HEK293 (cell line): Measurements from ENCODE around the gene MDP1.
A peak's percentile ranks its signal among the peaks of the same experiment; 100 is the strongest.

ENCODE experiments used
- BCL11B ChIP-seq: fragments of 450-650 bp; formaldehyde crosslinking; IDR thresholded peaks from 2 replicates; pipeline ENCODE4 v1.5.1; 2016; ENCODE audit warnings: low read depth, missing biosample characterization, missing genetic modification characterization
- GFI1B ChIP-seq: fragments of 450-650 bp; formaldehyde crosslinking; IDR thresholded peaks from 2 replicates; pipeline ENCODE4 v1.5.1; 2016; ENCODE audit warnings: missing biosample characterization, missing genetic modification characterization
- GLI2 ChIP-seq: fragments of 450-650 bp; formaldehyde crosslinking; IDR thresholded peaks from 2 replicates; pipeline ENCODE4; 2017; ENCODE audit warnings: missing biosample characterization, missing genetic modification characterization, low read depth, borderline replicate concordance
- HOXD13 ChIP-seq: sonication (generic); formaldehyde crosslinking; IDR thresholded peaks from 2 replicates; pipeline ENCODE4 v1.8.0; 2022; ENCODE audit warnings: missing genetic modification reagents, borderline replicate concordance
- KLF16 ChIP-seq: fragments of 450-650 bp; formaldehyde crosslinking; IDR thresholded peaks from 2 replicates; pipeline ENCODE4 v1.5.1; 2017; ENCODE audit warnings: missing biosample characterization, missing genetic modification characterization
- OVOL3 ChIP-seq: fragments of 450-650 bp; formaldehyde crosslinking; IDR thresholded peaks from 2 replicates; pipeline ENCODE4 v1.5.1; 2016; ENCODE audit warnings: missing biosample characterization, missing genetic modification characterization
- PRDM2 ChIP-seq: fragments of 450-650 bp; formaldehyde crosslinking; IDR thresholded peaks from 2 replicates; pipeline ENCODE4 v1.5.1; 2016; ENCODE audit warnings: missing biosample characterization, missing genetic modification characterization, borderline replicate concordance
- RBAK ChIP-seq: fragments of 450-650 bp; formaldehyde crosslinking; IDR thresholded peaks from 2 replicates; pipeline ENCODE4 v1.5.1; 2016; ENCODE audit warnings: missing biosample characterization, missing genetic modification characterization
- ZBTB6 ChIP-seq: fragments of 450-650 bp; formaldehyde crosslinking; IDR thresholded peaks from 2 replicates; pipeline ENCODE4 v1.5.1; 2017; ENCODE audit warnings: missing biosample characterization, missing genetic modification characterization
- ZBTB8A ChIP-seq: fragments of 450-650 bp; formaldehyde crosslinking; IDR thresholded peaks from 2 replicates; pipeline ENCODE4 v1.5.1; 2016; ENCODE audit warnings: missing biosample characterization, missing genetic modification characterization
- ZNF138 ChIP-seq: fragments of 450-650 bp; formaldehyde crosslinking; IDR thresholded peaks from 2 replicates; pipeline ENCODE4 v1.5.1; 2016; ENCODE audit warnings: missing biosample characterization, missing genetic modification characterization, borderline replicate concordance
- ZNF174 ChIP-seq: fragments of 450-650 bp; formaldehyde crosslinking; IDR thresholded peaks from 2 replicates; pipeline ENCODE4 v1.5.0; 2017; ENCODE audit warnings: missing biosample characterization, mild to moderate bottlenecking, missing genetic modification characterization
- ZNF214 ChIP-seq: fragments of 450-650 bp; formaldehyde crosslinking; IDR thresholded peaks from 2 replicates; pipeline ENCODE4 v1.5.1; 2017; ENCODE audit warnings: missing biosample characterization, mild to moderate bottlenecking, missing genetic modification characterization, borderline replicate concordance
- ZNF266 ChIP-seq: fragments of 450-650 bp; formaldehyde crosslinking; IDR thresholded peaks from 2 replicates; pipeline ENCODE4 v1.5.1; 2016; ENCODE audit warnings: missing biosample characterization, missing genetic modification characterization, low read depth
- ZNF274 ChIP-seq, 2 experiments: fragments of 200-500 bp in 1 of 2; fragments of 450-650 bp in 1 of 2; sonication (Bioruptor generic) in 1 of 2; formaldehyde crosslinking in 1 of 2; IDR thresholded peaks; 2 replicates each; pipeline versions ENCODE4 v1.5.1 to v1.6.1; 2014 to 2016; ENCODE audit warnings: borderline replicate concordance in 1 of 2, inconsistent platforms in 1 of 2, low read length in 1 of 2, missing biosample characterization in 1 of 2, missing genetic modification characterization in 1 of 2
- ZNF362 ChIP-seq: fragments of 450-650 bp; formaldehyde crosslinking; IDR thresholded peaks from 2 replicates; pipeline ENCODE4 v1.5.1; 2016; ENCODE audit warnings: missing biosample characterization, missing genetic modification characterization
- ZNF404 ChIP-seq: fragments of 450-650 bp; formaldehyde crosslinking; IDR thresholded peaks from 2 replicates; pipeline ENCODE4 v1.5.1; 2017; ENCODE audit warnings: missing biosample characterization, missing genetic modification characterization
- ZNF433 ChIP-seq: fragments of 450-650 bp; formaldehyde crosslinking; IDR thresholded peaks from 2 replicates; pipeline ENCODE4 v1.5.1; 2016; ENCODE audit warnings: missing biosample characterization, missing genetic modification characterization, low read depth
- ZNF549 ChIP-seq: fragments of 450-650 bp; IDR thresholded peaks from 2 replicates; pipeline ENCODE4 v1.5.1; 2018; ENCODE audit warnings: missing biosample characterization, missing genetic modification characterization, mild to moderate bottlenecking, inconsistent platforms, moderate library complexity
- ZNF561 ChIP-seq: fragments of 450-650 bp; IDR thresholded peaks from 2 replicates; pipeline ENCODE4 v1.5.1; 2018; ENCODE audit warnings: missing biosample characterization, missing genetic modification characterization, borderline replicate concordance
- ZNF571 ChIP-seq: fragments of 450-650 bp; formaldehyde crosslinking; IDR thresholded peaks from 2 replicates; pipeline ENCODE4 v1.5.0; 2017; ENCODE audit warnings: missing biosample characterization, missing genetic modification characterization
- ZNF600 ChIP-seq: fragments of 450-650 bp; formaldehyde crosslinking; IDR thresholded peaks from 2 replicates; pipeline ENCODE4 v1.5.1; 2016; ENCODE audit warnings: missing biosample characterization, missing genetic modification characterization
- ZNF658 ChIP-seq: fragments of 450-650 bp; formaldehyde crosslinking; IDR thresholded peaks from 2 replicates; pipeline ENCODE4; 2016; ENCODE audit warnings: missing biosample characterization, missing genetic modification characterization
- ZNF664 ChIP-seq: fragments of 450-650 bp; formaldehyde crosslinking; IDR thresholded peaks from 2 replicates; pipeline ENCODE4 v1.5.1; 2016; ENCODE audit warnings: missing biosample characterization, missing genetic modification characterization
- ZNF707 ChIP-seq: fragments of 450-650 bp; formaldehyde crosslinking; IDR thresholded peaks from 2 replicates; pipeline ENCODE4 v1.5.1; 2016; ENCODE audit warnings: missing biosample characterization, missing genetic modification characterization
- ZXDB ChIP-seq: fragments of 450-650 bp; formaldehyde crosslinking; IDR thresholded peaks from 2 replicates; pipeline ENCODE4 v1.5.1; 2016; ENCODE audit warnings: missing biosample characterization, missing genetic modification characterization
- TF ChIP-seq, protein P1 (sequence below): fragments of 450-650 bp; formaldehyde crosslinking; IDR thresholded peaks from 2 replicates; pipeline ENCODE4 v1.5.1; 2016; ENCODE audit warnings: missing biosample characterization, missing genetic modification characterization, low read depth
- TF ChIP-seq, protein P2 (sequence below): fragments of 450-650 bp; formaldehyde crosslinking; IDR thresholded peaks from 2 replicates; pipeline ENCODE4 v1.5.1; 2017; ENCODE audit warnings: missing biosample characterization, missing genetic modification characterization

MDP1 gene

GRCh38 chr14:24188251-24189058 is 27.4 kb downstream of the MDP1 start, which contains the start of gene IPO4 (continued):
- TF ChIP-seq PRDM2 (tag by site-specific recombination) (no peak), ZNF174 (tag by site-specific recombination) (no peak), RBAK (no peak), ZNF138 (tag by site-specific recombination) (no peak), ZNF561 (tag by site-specific recombination) (peak; percentile 97), GFI1B (tag by site-specific recombination) (0 out of 2 replicates have a peak, but pooled peaks have one; percentile 27), ZBTB8A (tag by site-specific recombination) (peak; percentile 72), KLF16 (tag by site-specific recombination) (peak; percentile 99), ZNF707 (no peak), ZNF274 (IDR thresholded peaks at IDR 0.05; ENCODE audit: low read length) (no peak), ZNF274 (tag by site-specific recombination; IDR thresholded peaks at IDR 0.05; ENCODE audit: borderline replicate concordance) (no peak), ZXDB (tag by site-specific recombination) (peak; percentile 95), OVOL3 (peak; percentile 73; the same call in 1 of the 2 replicates), HOXD13 (CRISPR knock-in tag) (0 out of 2 replicates have a peak, but pooled peaks have one; percentile 43), BCL11B (tag by site-specific recombination) (no peak), ZNF600 (tag by site-specific recombination) (peak; percentile 86), GLI2 (no peak; the same call in 1 of the 2 replicates), ZNF362 (tag by site-specific recombination) (no peak), ZNF571 (tag by site-specific recombination) (no peak), ZNF433 (tag by site-specific recombination) (no peak), ZNF404 (tag by site-specific recombination) (no peak), ZNF664 (tag by site-specific recombination) (peak; percentile 88), ZNF214 (tag by site-specific recombination) (no peak), ZNF658 (no peak), ZNF549 (tag by site-specific recombination) (no peak), ZBTB6 (tag by site-specific recombination) (peak; percentile 91), ZNF266 (no peak)
- TF ChIP-seq, protein P1, sequence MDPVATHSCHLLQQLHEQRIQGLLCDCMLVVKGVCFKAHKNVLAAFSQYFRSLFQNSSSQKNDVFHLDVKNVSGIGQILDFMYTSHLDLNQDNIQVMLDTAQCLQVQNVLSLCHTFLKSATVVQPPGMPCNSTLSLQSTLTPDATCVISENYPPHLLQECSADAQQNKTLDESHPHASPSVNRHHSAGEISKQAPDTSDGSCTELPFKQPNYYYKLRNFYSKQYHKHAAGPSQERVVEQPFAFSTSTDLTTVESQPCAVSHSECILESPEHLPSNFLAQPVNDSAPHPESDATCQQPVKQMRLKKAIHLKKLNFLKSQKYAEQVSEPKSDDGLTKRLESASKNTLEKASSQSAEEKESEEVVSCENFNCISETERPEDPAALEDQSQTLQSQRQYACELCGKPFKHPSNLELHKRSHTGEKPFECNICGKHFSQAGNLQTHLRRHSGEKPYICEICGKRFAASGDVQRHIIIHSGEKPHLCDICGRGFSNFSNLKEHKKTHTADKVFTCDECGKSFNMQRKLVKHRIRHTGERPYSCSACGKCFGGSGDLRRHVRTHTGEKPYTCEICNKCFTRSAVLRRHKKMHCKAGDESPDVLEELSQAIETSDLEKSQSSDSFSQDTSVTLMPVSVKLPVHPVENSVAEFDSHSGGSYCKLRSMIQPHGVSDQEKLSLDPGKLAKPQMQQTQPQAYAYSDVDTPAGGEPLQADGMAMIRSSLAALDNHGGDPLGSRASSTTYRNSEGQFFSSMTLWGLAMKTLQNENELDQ: no peak
- TF ChIP-seq, protein P2, sequence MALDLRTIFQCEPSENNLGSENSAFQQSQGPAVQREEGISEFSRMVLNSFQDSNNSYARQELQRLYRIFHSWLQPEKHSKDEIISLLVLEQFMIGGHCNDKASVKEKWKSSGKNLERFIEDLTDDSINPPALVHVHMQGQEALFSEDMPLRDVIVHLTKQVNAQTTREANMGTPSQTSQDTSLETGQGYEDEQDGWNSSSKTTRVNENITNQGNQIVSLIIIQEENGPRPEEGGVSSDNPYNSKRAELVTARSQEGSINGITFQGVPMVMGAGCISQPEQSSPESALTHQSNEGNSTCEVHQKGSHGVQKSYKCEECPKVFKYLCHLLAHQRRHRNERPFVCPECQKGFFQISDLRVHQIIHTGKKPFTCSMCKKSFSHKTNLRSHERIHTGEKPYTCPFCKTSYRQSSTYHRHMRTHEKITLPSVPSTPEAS (tag by site-specific recombination): no peak; the same call in 1 of the 2 replicates
